Left ventricle myocardium superior (tissue), 1 donor: ENCODE results near the gene TUBA3D. TPM values are rescaled to one million over a fixed set of nuclear protein-coding genes. Genes with fewer than 3 reads are reported as not detected.
"Not testable (repeated sequence)": the region's sequence is repeated elsewhere in the genome, so short reads cannot be mapped to it uniquely, and the experiment has no call there.

ENCODE experiments used
- ATAC-seq: fragments of 200-7000 bp; cut with Tn5 transposase; one replicate; pipeline ENCODE4 v1.9.1; 2020; ENCODE audit warnings: mild to moderate bottlenecking, moderate library complexity
- DNase-seq: peaks from one replicate; pipeline ENCODE4 v3.0.0-alpha.2; 2020
- intact Hi-C: fragments of 100-400 bp; cut with micrococcal nuclease; formaldehyde crosslinking; loops from one replicate; pipeline ENCODE4 v1.11.0; 2022
- long read RNA-seq: library from polyadenylated mRNA; unstranded; transcript quantifications from one replicate; pipeline ENCODE4 v2.0.0, GENCODE V29; 2021
- total RNA-seq: library from RNA; stranded (reverse); fragmentation: NEBNext Ultra II Directional; extraction: Animal tissue kit (Norgen Biotek cat#: 25700); gene quantifications from one replicate; pipeline ENCODE4 v1.2.1, GENCODE V29; 2021
- donor health status: DM: no; HTN: yes; CAD: no; lungs with severe emphysema.

Gene TUBA3D
- total RNA-seq: 100 TPM
- long read RNA-seq, partial matches to known transcripts: 260 of 267 reads
- long read RNA-seq, other reads (novel, unspliced or antisense): 7 of 267 reads

DNA sequence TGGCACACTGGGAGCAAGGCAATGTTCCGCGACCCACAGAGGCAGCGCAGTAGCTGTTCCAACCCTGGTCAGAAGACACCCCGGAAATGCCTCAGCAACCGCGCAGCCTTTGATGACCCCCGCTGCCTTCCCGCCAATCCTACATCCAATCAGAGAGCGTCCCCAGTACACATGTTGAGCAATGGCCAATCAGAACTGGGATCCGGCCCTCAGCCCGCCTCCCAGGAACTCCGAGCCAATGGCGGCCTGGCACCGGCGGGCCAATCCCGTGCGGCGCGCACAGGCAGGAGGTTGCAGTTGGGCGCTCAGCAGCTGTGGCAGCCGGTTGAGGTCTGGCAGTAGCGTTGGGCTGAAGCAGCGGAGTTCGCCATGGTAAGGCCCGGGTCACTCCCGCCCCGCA is at the start of gene TUBA3D:
Gene TUBA3D, plus strand, starts transcription at position 289 of the 400 bp plus-strand sequence. Its CDS starts 81 bp downstream, at position 370.
- ATAC-seq (no peak), DNase-seq (no peak)
- intact Hi-C loops: no loop called here

DNA sequence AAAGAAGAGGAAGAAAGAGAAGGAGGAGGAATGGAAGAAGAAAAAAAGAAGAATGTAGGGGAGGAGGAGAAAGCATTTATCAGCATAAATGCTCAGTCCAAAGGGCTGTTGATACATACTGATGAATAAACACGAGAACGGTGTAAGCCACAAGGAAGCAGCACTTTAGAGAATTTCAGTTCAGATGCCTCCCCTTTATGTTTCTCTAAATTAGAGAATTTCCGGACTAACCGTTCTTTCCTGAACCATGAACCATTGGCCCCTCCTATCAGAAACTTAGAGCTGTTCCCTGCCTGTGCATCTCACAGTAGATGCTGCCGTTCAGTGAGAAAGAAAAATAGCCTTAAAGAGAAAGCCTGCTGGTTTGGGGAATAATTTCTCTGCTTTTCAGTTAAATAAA is 49.2 kb upstream of the TUBA3D start:
- intact Hi-C loops: no loop called here
- DNase-seq (no peak), ATAC-seq (no peak)

DNA sequence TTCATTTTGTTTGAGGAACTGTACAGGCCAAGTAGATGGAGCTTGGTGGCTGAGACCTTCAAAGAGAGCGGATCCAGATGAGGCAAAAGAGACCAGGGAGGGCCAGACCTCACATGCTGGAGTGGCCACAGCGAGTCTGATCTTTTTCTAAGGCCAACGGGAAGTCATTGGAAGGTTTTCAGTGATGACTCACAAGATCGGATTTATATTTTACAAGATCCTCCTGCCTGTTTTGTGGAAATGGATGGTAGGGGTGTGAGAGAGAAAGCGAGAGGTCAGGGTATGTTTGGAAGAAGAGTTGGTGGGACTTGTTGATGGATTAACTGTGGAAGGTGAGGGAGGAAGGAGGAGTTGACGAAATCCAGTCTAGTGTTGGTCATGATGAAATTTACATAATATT is 44.6 kb upstream of the TUBA3D start:
- no peak for ATAC-seq
- no peak for DNase-seq
- intact Hi-C loops: no loop called here

DNA sequence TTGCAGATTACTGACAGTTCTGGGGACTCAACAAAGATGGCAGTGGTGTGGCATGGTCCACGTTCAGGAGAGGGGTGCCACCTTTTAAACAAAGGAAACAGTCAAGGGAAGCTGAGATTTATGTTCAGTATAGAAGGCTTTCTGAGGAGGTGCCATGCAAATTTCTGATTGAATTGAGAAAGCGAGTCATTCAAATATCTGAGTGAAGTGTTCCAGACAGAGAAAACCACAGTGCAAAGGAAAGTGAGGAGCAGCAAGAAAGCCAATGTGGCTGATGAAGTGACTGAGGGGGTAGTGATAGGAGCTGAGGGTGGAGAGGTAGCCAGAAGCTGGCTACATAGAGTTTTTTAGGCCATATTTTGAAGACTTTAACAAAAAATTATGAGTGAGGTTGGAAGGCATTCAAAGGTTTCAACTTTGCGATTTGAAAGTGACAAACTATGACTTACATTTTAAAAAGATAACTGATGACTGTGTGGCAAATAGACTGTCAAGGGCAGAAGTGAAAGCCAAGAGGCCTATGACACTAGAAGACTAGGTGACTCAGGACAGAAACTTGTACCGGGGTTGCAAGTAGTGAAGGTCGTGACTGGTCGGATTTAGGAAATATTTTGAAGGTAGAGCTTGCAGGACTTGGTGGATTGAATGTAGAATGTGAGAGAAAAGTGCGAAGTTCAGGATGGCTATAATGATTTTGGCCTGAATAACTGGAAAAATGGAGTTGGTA is 35.0 kb upstream of the TUBA3D start:
- ATAC-seq, intact Hi-C loops, DNase-seq: not testable (repeated sequence)

DNA sequence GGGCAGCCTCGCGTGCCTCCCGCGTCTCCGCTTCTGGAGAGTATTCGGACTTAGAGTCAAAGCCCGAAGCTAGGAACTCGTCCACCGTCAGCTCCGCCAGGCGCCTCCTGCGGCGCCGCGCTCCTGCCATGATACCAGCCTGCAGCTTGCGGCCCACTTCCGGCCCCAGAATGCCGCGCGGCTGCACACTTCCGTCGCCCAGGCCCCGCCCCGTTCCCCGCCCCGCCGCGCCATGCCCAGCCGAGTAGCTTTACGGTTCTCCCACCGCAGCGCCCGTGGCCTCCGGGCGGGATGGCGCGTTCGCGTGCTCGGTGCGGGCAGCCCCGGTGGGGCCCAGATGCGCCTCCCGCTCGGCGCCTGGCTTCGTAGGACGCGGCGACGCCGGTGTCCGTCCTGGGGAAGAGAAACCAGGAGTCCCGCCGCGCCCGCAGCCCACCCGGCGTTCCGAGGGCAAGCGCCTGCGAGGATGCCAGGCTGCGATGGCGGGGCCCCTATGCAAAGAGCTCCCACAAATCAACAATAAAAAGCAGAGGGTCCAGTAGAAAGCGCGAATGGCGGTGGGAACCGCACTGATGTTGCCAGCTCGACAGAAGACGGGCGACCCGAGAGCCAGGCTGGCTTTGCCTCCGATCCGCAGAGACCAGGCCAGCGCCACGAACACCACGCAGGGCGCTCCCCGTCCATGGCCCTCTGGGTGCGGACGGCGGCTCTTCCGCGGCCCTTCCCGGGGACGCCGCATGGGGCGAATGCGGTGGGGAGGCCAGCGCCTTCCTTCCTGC is 31.0 kb upstream of the TUBA3D start:
- ATAC-seq, DNase-seq, intact Hi-C loops: not testable (repeated sequence)

DNA sequence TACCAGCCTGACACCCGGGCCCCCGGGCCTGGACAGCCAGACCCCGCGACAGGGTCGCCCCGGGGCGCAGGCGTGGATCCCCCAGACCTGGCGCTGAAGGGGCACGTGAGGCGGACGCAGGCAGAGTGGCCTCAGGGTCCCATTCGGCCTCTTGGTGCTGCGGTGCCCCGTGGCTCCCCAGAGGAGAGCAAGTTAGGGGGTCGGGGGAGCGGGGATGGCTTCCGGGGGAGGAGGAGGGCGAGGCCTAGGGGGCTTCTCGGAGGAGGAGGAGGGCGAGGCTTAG is 30.5 kb upstream of the TUBA3D start:
- intact Hi-C loops, ATAC-seq, DNase-seq: not testable (repeated sequence)

DNA sequence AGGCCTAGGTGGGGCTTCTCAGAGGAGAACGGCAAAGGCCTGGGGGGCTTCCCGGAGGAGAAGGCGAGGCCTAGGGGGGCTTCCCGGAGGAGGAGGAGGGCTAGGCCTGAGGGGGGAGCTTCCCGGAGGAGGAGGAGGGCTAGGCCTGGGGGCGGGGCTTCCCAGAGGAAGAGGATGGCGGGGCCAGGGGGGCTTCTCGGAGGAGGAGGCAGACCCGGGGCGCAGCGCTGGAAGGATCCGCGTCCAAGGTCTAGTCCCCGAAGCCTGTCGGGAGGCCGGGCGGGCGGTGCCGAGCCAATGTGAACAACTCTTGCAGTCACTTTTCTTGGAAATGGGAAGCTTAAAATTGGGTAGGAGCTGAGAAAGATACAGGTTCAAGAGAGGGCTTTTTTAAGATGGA is 30.0 kb upstream of the TUBA3D start:
- intact Hi-C loops: no loop called here
- ATAC-seq (no peak), DNase-seq (no peak)

DNA sequence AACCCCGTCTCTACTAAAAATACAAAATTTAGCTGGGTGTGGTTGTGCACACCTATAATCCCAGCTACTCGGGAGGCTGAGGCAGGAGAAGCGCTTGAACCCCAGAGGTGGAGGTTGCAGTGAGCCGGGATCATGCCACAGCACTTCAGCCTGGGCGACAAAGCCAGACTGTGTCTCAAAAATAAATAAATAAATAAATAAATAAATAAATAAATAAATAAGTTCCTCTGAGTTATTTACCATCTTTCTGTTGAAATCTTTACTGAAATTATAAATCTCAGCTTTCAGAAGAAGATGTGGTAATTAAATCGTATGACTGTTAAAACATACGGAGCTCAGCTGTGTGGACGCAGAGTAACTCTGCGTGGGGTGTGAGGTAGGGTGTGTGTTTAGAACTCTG is 27.9 kb upstream of the TUBA3D start:
- DNase-seq, ATAC-seq, intact Hi-C loops: not testable (repeated sequence)

DNA sequence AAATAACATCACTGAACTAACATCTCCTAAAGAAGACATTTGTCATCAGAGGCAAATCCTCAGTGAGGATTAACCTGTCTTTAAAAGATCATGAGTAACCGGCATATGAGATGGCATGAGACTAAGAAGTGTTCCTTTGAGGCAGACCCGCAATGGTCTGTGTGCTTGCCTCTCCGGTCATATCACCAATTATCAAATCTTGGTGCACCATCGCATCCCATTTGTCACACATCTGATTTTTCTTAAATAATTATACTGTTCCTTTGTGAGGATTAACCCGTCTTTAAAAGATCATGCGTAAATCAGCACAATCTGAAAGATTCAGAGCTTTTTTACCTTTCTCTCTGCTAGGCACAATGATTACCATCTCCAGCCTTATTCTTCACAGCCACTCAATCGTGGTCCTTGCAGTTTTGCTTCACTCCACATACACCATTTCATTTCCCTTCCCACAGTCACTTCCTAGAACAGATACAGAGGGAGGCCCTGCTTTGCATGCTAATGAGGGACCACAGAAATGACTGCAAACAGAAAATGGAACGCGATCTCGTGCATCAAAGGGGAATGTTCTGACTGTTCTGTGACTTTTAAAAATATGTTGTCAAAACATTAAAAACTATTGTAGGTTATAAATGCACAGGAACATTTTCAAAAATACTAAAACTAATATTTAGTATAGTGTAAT is 24.5 kb upstream of the TUBA3D start:
- ATAC-seq, intact Hi-C loops, DNase-seq: not testable (repeated sequence)

DNA sequence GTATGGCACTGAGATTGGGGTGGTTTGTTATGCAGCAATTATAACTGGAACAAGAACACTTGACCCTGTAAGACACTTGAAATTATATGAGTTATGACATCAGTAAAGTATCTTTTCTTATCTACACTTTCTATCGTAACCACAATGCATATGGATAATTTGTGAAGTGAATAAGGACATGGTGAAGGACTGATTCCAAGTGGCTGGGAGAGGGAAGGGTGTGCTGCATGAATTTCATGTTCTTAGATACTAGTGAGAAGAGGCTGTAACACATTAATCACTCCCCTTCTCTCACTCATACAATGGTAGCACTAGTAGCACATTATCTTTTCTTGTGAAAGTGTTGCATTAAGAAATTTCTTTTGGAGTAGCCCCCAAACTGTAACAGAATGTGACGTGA is 21.0 kb upstream of the TUBA3D start:
- intact Hi-C loops, DNase-seq, ATAC-seq: not testable (repeated sequence)

DNA sequence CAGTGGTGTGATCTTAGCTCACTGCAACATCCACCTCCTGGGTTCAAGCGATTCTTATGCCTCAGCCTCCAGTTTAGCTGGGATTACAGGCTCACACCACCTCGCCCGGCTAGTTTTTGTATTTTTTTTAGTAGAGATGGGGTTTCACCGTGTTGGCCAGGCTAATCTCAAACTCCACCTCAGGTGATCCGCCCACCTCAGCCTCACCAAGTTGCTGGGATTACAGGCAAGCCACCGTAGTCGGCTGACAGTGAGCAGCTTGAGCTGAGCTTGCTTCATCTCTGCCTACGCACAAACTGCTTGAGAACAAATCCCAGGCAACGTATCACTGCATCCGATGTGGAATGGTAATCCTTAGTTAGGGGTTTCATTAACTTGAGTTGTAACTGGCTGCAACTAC is 8.2 kb upstream of the TUBA3D start:
- intact Hi-C loops, ATAC-seq, DNase-seq: not testable (repeated sequence)

DNA sequence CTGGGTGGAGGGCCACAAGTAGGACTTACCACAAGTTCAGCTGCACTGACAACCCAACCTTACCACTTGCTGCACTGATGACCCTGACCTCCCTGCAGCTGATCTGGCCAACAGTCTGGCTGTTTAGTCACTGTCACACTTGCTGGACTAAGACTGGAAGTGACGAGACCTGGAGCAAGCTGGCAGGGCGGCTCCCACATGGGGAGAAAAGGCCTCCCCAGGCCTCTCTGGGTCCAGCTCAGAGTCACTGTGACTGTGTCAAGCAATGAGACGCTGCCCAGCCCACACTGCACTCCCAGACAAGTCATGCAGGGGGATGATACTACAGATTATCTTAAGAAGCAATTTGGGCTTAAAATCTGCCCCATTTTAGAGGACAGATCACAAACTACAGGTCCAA is 5.0 kb upstream of the TUBA3D start:
- ATAC-seq: peak; percentile 42
- not testable (repeated sequence) for DNase-seq

DNA sequence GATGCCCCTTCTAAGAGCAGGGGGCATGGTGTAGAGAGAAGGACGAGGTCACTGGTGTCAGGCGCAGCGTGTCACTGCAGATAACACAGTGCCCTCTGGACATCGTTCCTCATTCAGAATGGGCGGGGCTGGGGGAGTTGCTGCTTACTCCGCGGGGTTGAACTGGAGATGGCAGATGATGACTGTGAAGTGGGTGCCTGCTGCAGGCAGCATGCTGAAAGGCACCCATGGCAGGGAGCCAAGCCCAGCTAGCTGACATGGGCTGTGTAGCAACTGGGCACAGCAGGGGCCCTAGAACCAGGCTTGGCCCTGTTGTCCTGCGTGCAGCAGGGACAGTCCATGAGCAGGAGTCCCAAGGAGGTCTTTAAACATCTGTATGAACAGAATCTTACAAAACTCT is 4.3 kb upstream of the TUBA3D start:
- peak; percentile 92 for DNase-seq
- intact Hi-C loops: not testable (repeated sequence)
- peak; percentile 97 for ATAC-seq

More for the DNA sequence above, 5.0 kb upstream of the TUBA3D start:
- intact Hi-C loops: not testable (repeated sequence)

DNA sequence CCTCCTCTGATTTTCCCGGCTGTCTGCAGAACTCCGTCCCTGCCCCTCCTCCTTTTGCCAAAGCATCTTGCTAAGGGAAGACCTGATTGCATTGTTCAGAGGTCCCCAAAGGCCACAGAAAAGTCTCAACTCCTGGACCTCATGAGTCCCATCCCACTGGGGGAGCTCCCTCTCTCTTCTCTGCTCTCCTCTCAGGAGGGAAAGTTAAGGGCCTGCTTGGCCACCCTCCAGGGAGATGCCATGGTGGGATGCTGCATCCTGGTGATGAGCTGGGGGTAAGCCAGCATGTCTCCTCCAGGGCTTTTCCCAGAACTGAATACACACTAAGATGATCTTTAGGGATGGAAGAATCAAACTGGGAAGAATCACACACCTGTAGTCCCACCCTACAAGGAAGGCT is 2.7 kb upstream of the TUBA3D start:
- DNase-seq, intact Hi-C loops, ATAC-seq: not testable (repeated sequence)

DNA sequence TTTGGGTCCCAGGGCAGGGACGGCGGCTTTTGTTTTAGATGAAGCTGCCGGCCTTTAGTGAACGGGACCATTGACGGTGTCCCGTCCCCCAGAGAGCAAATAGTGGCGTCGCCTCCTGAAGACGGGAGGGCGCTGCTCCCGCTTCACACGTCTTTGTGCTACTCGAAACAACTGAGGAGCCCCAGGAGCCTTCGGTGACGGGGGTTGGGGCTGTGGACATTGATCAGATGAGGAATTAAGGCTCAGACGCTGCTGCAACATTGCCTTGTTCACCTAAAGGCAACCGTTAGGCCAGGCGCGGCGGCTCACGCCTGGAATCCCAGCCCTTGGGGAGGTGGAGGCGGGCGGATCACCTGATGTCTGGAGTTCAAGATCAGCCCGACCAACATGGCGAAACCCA is 444 bp downstream of the TUBA3D start:
- intact Hi-C loops, DNase-seq, ATAC-seq: not testable (repeated sequence)

DNA sequence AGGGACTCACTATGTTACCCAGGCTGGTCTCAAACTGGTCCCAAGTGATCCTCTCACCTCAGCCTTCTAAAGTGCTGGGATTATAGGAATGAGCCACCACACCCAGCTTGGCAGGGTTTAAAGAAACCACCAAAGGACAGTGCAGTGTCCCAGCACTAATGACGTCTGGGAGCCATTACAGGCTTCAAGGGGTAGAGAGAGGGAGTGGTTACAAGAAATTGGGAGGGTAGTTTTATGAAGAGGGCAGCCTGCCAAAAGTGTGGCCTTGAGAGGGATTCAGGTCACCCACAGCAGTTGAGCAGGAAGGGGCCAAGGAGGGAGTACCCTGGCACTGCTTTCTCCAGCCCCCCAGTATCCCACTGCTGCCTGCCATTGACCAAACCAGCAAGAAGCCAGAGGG is 1.3 kb downstream of the TUBA3D start:
- intact Hi-C loops, DNase-seq: not testable (repeated sequence)
- peak; percentile 4 for ATAC-seq

DNA sequence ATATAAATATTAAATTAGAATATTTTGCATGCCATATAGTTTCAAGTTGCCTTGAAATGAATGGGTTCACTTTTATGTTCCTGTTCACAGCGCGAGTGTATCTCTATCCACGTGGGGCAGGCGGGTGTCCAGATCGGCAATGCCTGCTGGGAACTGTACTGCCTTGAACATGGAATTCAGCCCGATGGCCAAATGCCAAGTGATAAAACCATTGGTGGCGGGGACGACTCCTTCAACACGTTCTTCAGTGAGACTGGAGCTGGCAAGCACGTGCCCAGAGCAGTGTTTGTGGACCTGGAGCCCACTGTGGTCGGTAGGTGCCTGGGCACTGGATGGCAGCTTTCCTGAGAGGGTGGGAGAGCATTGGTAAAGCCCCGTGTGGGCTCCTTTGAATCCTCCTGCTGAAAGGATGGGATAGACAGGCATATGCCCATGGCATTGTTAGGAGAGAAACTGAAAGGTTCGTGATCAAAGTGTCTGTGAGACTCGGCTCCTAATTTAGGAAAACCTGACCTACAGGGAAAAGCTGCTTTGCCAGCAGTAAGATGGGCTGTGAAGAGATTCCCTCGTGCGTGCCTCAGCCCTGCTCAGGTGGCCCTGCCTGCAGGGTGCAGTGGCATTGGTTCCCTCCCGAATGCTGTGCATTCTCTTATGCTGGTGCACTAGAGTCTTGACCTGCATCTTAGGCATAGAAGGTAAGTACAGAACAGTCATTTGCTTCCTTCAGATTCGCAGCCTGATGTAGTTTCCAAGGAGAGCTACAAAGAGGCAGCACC is 2.3 kb downstream of the TUBA3D start:
- ATAC-seq (peak; percentile 89), DNase-seq (peak; percentile 77)
- intact Hi-C loops: not testable (repeated sequence)

DNA sequence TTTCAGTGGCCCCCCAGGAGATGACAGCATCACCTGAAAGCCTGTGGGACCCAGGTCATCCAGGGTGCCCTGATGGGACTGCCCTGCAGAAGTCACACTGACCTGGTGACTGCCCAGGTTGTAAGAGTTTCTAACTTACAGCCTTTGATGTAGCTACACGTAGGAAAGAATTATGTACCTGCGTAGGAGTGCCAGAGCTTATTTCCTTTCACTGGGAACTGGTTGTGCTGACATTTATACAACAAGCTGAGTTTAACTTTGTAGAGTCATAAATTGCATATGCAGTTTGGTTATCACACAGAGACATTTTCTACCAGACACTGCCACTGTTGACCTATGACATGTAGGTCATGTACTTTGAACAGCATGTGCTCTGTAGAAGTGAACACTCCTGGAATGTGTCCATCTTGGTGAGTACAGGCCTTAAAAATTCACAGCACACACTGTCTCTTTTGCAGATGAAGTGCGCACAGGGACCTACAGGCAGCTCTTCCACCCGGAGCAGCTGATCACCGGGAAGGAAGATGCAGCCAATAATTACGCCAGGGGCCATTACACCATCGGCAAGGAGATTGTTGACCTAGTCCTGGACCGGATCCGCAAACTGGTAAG is 3.0 kb downstream of the TUBA3D start:
- intact Hi-C loops: not testable (repeated sequence)
- ATAC-seq (peak; percentile 80), DNase-seq (peak; percentile 54)

DNA sequence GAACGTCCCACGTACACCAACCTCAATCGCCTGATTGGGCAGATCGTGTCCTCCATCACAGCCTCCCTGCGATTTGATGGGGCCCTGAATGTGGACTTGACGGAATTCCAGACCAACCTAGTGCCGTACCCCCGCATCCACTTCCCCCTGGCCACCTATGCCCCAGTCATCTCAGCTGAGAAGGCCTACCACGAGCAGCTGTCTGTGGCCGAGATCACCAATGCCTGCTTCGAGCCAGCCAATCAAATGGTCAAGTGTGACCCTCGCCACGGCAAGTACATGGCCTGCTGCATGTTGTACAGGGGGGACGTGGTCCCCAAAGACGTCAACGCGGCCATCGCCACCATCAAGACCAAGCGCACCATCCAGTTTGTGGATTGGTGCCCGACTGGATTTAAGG is 4.4 kb downstream of the TUBA3D start:
- DNase-seq, ATAC-seq, intact Hi-C loops: not testable (repeated sequence)
